ENCODE measurements around the gene ACD.

DNA sequence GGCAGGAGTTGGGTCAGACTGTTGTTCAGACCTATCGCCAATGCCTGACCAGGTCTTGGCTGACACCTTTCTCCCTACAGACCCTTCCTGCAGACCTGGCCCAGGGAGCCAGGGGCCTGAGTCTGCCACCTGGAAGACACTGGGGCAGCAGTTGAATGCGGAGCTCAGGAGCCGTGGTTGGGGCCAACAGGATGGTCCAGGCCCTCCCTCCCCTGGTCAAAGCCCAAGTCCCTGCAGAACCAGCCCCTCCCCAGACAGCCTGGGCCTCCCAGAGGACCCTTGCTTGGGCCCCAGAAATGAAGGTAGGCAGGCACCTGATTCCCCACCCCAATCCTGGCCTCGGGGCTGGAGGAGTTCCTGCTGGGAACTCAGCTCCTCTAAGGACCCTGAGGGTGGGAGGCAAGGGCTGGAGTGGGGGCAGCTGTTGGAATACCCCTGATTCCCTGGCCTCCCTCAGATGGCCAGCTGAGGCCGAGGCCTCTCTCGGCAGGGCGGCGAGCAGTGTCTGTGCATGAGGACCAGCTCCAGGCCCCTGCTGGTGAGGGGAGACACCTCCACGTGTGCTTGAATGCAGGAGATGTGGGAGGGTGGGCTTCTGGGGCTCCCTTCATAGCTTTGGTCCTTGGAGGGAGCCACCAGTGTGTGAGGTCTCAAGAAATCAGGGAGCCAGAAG, 3.6 kb downstream of the ACD start:
- TF ChIP-seq, protein P1, sequence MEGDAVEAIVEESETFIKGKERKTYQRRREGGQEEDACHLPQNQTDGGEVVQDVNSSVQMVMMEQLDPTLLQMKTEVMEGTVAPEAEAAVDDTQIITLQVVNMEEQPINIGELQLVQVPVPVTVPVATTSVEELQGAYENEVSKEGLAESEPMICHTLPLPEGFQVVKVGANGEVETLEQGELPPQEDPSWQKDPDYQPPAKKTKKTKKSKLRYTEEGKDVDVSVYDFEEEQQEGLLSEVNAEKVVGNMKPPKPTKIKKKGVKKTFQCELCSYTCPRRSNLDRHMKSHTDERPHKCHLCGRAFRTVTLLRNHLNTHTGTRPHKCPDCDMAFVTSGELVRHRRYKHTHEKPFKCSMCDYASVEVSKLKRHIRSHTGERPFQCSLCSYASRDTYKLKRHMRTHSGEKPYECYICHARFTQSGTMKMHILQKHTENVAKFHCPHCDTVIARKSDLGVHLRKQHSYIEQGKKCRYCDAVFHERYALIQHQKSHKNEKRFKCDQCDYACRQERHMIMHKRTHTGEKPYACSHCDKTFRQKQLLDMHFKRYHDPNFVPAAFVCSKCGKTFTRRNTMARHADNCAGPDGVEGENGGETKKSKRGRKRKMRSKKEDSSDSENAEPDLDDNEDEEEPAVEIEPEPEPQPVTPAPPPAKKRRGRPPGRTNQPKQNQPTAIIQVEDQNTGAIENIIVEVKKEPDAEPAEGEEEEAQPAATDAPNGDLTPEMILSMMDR (conservative IDR thresholded peaks at IDR 0.05; ENCODE audit: low read depth, low read length) = no peak
- TF ChIP-seq RAD21 (IDR thresholded peaks at IDR 0.05; ENCODE audit: low read length) (no peak), RCOR1 (IDR thresholded peaks at IDR 0.05; ENCODE audit: insufficient replicate concordance, low read length) (no peak), POLR2A (IDR thresholded peaks at IDR 0.05; ENCODE audit: low read depth, low read length) (no peak), MXI1 (IDR thresholded peaks at IDR 0.05; ENCODE audit: borderline replicate concordance, low read depth, low read length) (no peak)
- TF ChIP-seq, protein P2, sequence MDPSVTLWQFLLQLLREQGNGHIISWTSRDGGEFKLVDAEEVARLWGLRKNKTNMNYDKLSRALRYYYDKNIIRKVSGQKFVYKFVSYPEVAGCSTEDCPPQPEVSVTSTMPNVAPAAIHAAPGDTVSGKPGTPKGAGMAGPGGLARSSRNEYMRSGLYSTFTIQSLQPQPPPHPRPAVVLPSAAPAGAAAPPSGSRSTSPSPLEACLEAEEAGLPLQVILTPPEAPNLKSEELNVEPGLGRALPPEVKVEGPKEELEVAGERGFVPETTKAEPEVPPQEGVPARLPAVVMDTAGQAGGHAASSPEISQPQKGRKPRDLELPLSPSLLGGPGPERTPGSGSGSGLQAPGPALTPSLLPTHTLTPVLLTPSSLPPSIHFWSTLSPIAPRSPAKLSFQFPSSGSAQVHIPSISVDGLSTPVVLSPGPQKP (IDR thresholded peaks at IDR 0.05; ENCODE audit: borderline replicate concordance, low read depth, low read length) = no peak

Measured in IMR-90 (cell line).